Astrocyte of the spinal cord (primary cell): Measurements from ENCODE around the gene MAPKAP1.

Experiments used
- DNase-seq: peaks from one replicate; pipeline ENCODE4 v3.0.0; 2011; ENCODE audit warnings: low read depth, low spot score
- H3K4me3 ChIP-seq: 2 replicates; pipeline ENCODE4 v1.5.1; 2011; ENCODE audit warnings: low read depth, mild to moderate bottlenecking, low read length, moderate library complexity
- in situ Hi-C: cut with HindIII; loops from 2 replicates; pipeline ENCODE4 v1.10.0; 2017; ENCODE audit warnings: low sequenced_read_pairs
- TF ChIP-seq, protein P1 (sequence below): IDR thresholded peaks from 2 replicates; pipeline ENCODE4 v1.5.1; 2012; ENCODE audit warnings: low read depth, mild to moderate bottlenecking, low read length, inconsistent platforms

The MAPKAP1 gene

DNA sequence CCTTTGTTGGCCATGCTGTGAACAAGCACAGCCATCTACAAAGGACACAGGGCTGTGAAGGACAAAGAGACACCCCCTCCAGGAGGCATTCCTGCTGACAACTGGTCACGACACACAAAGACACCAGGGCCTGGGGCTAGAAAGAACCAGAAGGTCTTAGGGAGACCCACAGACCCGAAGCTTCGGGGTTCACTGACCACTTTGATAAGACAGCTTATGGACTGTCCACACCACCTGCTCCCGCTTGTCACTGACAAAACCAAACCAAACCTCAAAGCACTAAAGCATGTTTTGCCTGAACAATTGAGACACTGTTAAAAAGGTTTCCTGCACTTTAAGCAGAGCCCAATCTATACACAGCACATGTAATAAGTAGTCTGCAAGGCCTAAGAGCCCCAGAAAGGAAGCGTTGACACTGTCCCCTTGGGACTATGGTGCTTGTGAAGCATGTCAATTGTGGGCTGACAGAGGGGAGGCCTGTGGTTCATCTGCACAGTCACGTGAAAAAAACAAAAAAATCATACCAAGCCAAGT is 260.4 kb downstream of the MAPKAP1 start:
- in situ Hi-C loops, result no loop called here

GRCh38 chr9:125444956-125445506 is 262.0 kb downstream of the MAPKAP1 start:
- DNase-seq, result no peak
- in situ Hi-C loops, result no loop called here
- TF ChIP-seq, protein P1, sequence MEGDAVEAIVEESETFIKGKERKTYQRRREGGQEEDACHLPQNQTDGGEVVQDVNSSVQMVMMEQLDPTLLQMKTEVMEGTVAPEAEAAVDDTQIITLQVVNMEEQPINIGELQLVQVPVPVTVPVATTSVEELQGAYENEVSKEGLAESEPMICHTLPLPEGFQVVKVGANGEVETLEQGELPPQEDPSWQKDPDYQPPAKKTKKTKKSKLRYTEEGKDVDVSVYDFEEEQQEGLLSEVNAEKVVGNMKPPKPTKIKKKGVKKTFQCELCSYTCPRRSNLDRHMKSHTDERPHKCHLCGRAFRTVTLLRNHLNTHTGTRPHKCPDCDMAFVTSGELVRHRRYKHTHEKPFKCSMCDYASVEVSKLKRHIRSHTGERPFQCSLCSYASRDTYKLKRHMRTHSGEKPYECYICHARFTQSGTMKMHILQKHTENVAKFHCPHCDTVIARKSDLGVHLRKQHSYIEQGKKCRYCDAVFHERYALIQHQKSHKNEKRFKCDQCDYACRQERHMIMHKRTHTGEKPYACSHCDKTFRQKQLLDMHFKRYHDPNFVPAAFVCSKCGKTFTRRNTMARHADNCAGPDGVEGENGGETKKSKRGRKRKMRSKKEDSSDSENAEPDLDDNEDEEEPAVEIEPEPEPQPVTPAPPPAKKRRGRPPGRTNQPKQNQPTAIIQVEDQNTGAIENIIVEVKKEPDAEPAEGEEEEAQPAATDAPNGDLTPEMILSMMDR, result no peak
- no peak overlapping the region for H3K4me3 ChIP-seq

More for the DNA sequence above, 260.4 kb downstream of the MAPKAP1 start:
- DNase-seq, result no peak
- TF ChIP-seq, protein P1, result no peak
- H3K4me3 ChIP-seq, result no peak overlapping the region

GRCh38 chr9:125444166-125444565 is 262.8 kb downstream of the MAPKAP1 start:
- H3K4me3 ChIP-seq, result no peak overlapping the region
- no peak for DNase-seq
- in situ Hi-C loops, result no loop called here
- TF ChIP-seq, protein P1, result no peak

- no peak overlapping the region for H3K4me3 ChIP-seq
- TF ChIP-seq, protein P1, result no peak
- no peak for DNase-seq
- in situ Hi-C loops, result no loop called here
Measured at GRCh38 chr9:125443367-125443766, 263.6 kb downstream of the MAPKAP1 start.

GRCh38 chr9:125442452-125442851 is 264.6 kb downstream of the MAPKAP1 start:
- in situ Hi-C loops, result no loop called here
- no peak for DNase-seq
- no peak overlapping the region for H3K4me3 ChIP-seq
- TF ChIP-seq, protein P1, result no peak

- in situ Hi-C loops, result no loop called here
Measured at GRCh38 chr9:125440411-125440810, 266.6 kb downstream of the MAPKAP1 start.

More at GRCh38 chr9:125440411-125440810, 266.6 kb downstream of the MAPKAP1 start:
- TF ChIP-seq, protein P1, result no peak
- H3K4me3 ChIP-seq, result no peak overlapping the region
- no peak for DNase-seq
